Measurements from ENCODE around the gene MYRF. TPM values are rescaled to one million over a fixed set of nuclear protein-coding genes. Genes with fewer than 3 reads are reported as not detected.

Gene MYRF
- total and polyA plus RNA-seq, 11 donors = 0.11 to 41.2 (median 0.25) TPM; not detected in 2

GRCh38 chr11:61712846-61713245 is 39.6 kb upstream of the MYRF start:
- Histone ChIP-seq H3K27me3 (no peaks in the 10 kb centered on the region), H3K4me3 (no peak overlapping the region), H3K27ac (no peak overlapping the region), H3K36me3 (no peaks in the 10 kb centered on the region), H3K4me1 (peaks cover 0 to 34% (median 3%) of the 10 kb centered on the region in 12 donors), H3K9me3 (no peaks in the 10 kb centered on the region)
- 88 to 95% (median 94%) methylated on average over 6 of the region's 6 CpGs for WGBS, 4 donors
- no peak for ATAC-seq
- no peak for DNase-seq
- intact Hi-C loops (cut with DNase I) = no loop called here
- TF ChIP-seq POLR2A (IDR thresholded peaks at IDR 0.05) = no peak
- TF ChIP-seq CTCF (IDR thresholded peaks at IDR 0.05) = no peak

GRCh38 chr11:61713464-61713863 is 39.0 kb upstream of the MYRF start:
- intact Hi-C loops (cut with DNase I) = no loop called here

GRCh38 chr11:61713906-61714305 is 38.5 kb upstream of the MYRF start:
- intact Hi-C loops (cut with DNase I) = no loop called here
- Histone ChIP-seq H3K27ac (no peak overlapping the region), H3K4me1 (peaks cover 0 to 43% (median 13%) of the 10 kb centered on the region in 12 donors), H3K27me3 (no peaks in the 10 kb centered on the region), H3K36me3 (no peaks in the 10 kb centered on the region), H3K4me3 (no peak overlapping the region), H3K9me3 (no peaks in the 10 kb centered on the region)
- TF ChIP-seq CTCF (IDR thresholded peaks at IDR 0.05) (no peak), POLR2A (IDR thresholded peaks at IDR 0.05) (no peak)
- WGBS, 4 donors = 60 to 87% (median 68%) methylated on average over 3 to 5 of the region's 5 CpGs
- ATAC-seq = no peak
- no peak for DNase-seq

More at GRCh38 chr11:61713464-61713863, 39.0 kb upstream of the MYRF start:
- no peak for ATAC-seq
- Histone ChIP-seq H3K27ac (no peak overlapping the region), H3K4me3 (no peak overlapping the region), H3K4me1 (peaks cover 0 to 39% (median 9%) of the 10 kb centered on the region in 12 donors), H3K27me3 (no peaks in the 10 kb centered on the region), H3K36me3 (no peaks in the 10 kb centered on the region), H3K9me3 (no peaks in the 10 kb centered on the region)
- DNase-seq = no peak
- no peak for TF ChIP-seq CTCF (IDR thresholded peaks at IDR 0.05)
- no peak for TF ChIP-seq POLR2A (IDR thresholded peaks at IDR 0.05)
- 79 to 100% (median 80%) methylated on average over 2 to 9 of the region's 9 CpGs for whole genome bisulfite sequencing, 4 donors

GRCh38 chr11:61714316-61714715 is 38.1 kb upstream of the MYRF start:
- TF ChIP-seq POLR2A (IDR thresholded peaks at IDR 0.05) (no peak), CTCF (IDR thresholded peaks at IDR 0.05) (no peak)
- WGBS, 4 donors = 68 to 88% (median 79%) methylated on average over 5 to 6 of the region's 6 CpGs
- intact Hi-C loops (cut with DNase I) = no loop called here

More at GRCh38 chr11:61714316-61714715, 38.1 kb upstream of the MYRF start:
- DNase-seq (no peak), ATAC-seq (no peak)
- Histone ChIP-seq H3K4me1 (peaks cover 0 to 47% (median 15%) of the 10 kb centered on the region in 12 donors), H3K9me3 (no peaks in the 10 kb centered on the region), H3K36me3 (no peaks in the 10 kb centered on the region), H3K27ac (no peak overlapping the region), H3K27me3 (no peaks in the 10 kb centered on the region), H3K4me3 (no peak overlapping the region)

Measured in heart left ventricle (tissue), 16 donors.